ENCODE results near the gene ACAA2.
"Not testable (repeated sequence)": the region's sequence is repeated elsewhere in the genome, so short reads cannot be mapped to it uniquely, and the experiment has no call there.

DNA sequence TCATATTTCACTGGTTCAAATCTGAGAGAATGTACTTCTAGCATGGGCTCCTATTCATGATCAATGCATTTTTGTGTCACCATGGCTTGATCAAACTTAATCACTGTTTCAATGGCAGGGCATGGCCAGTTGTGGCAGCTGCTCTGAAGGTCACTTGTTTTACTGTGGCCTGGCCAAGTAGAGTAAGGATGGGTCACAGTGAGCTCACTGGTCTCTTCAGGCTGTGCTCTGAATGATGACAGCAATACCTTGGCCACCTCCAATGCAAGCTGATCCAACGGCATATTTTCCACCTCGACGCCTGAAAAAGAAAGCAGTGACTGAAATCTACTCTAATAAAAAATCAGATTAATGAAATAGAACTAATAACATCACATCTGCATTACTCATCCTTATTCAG is 29.7 kb downstream of the ACAA2 start:
- TF ChIP-seq, protein P1, sequence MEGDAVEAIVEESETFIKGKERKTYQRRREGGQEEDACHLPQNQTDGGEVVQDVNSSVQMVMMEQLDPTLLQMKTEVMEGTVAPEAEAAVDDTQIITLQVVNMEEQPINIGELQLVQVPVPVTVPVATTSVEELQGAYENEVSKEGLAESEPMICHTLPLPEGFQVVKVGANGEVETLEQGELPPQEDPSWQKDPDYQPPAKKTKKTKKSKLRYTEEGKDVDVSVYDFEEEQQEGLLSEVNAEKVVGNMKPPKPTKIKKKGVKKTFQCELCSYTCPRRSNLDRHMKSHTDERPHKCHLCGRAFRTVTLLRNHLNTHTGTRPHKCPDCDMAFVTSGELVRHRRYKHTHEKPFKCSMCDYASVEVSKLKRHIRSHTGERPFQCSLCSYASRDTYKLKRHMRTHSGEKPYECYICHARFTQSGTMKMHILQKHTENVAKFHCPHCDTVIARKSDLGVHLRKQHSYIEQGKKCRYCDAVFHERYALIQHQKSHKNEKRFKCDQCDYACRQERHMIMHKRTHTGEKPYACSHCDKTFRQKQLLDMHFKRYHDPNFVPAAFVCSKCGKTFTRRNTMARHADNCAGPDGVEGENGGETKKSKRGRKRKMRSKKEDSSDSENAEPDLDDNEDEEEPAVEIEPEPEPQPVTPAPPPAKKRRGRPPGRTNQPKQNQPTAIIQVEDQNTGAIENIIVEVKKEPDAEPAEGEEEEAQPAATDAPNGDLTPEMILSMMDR (IDR thresholded peaks at IDR 0.05 in 8 of 11, conservative IDR thresholded peaks at IDR 0.05 in 3 of 11), result not testable (repeated sequence)
- TF ChIP-seq POLR2AphosphoS5 (IDR thresholded peaks at IDR 0.05), result not testable (repeated sequence)
